Glutamatergic neuron (in vitro differentiated cells): ENCODE results near the gene STAP2. TPM values are rescaled to one million over a fixed set of nuclear protein-coding genes. Genes with fewer than 3 reads are reported as not detected.
"Not testable (repeated sequence)": the region's sequence is repeated elsewhere in the genome, so short reads cannot be mapped to it uniquely, and the experiment has no call there.

Source experiments
- DNase-seq: peaks from one replicate; pipeline ENCODE4 v3.0.0; 2022
- H3K27ac Mint-ChIP-seq: one replicate; pipeline ENCODE4 v1.8.0; 2020; ENCODE audit warnings: mild to moderate bottlenecking, mixed read lengths, inconsistent platforms; ENCODE audit not compliant: unreplicated experiment
- H3K27me3 Mint-ChIP-seq: one replicate; pipeline ENCODE4 v1.8.0; 2020; ENCODE audit warnings: mild to moderate bottlenecking, moderate library complexity, mixed read lengths, inconsistent platforms; ENCODE audit not compliant: unreplicated experiment
- H3K36me3 Mint-ChIP-seq: one replicate; pipeline ENCODE4 v1.8.0; 2020; ENCODE audit warnings: mild to moderate bottlenecking, mixed read lengths, inconsistent platforms; ENCODE audit not compliant: unreplicated experiment
- H3K4me1 Mint-ChIP-seq: one replicate; pipeline ENCODE4 v1.8.0; 2020; ENCODE audit warnings: mild to moderate bottlenecking, low read depth, mixed read lengths, inconsistent platforms; ENCODE audit not compliant: unreplicated experiment
- H3K4me3 Mint-ChIP-seq: one replicate; pipeline ENCODE4 v1.8.0; 2020; ENCODE audit warnings: mild to moderate bottlenecking, mixed read lengths, inconsistent platforms; ENCODE audit not compliant: unreplicated experiment
- H3K9me3 Mint-ChIP-seq: one replicate; pipeline ENCODE4 v1.8.0; 2020; ENCODE audit warnings: mild to moderate bottlenecking, moderate library complexity, mixed read lengths, inconsistent platforms; ENCODE audit not compliant: unreplicated experiment
- total RNA-seq: library from RNA; stranded (reverse); fragmentation: NEBNext Ultra II Directional; extraction: Animal tissue kit (Norgen Biotek cat#: 25700); gene quantifications from one replicate; pipeline ENCODE4 v1.2.1, GENCODE V29; 2021; ENCODE audit not compliant: unreplicated experiment
- TF ChIP-seq, protein P1 (sequence below): fragments of 200-600 bp; sonication (generic); IDR thresholded peaks from one replicate; pipeline ENCODE4 v1.5.0; 2021; ENCODE audit not compliant: partially characterized antibody, unreplicated experiment

STAP2 gene
- total RNA-seq, 1 donor from 2014 or later: 18.1 TPM

- Mint-ChIP-seq H3K9me3 (peaks cover 7% of the 10 kb centered on the region), H3K27me3 (peaks cover 6% of the 10 kb centered on the region), H3K4me1 (peaks cover 6% of the 10 kb centered on the region), H3K4me3 (no peak overlapping the region), H3K36me3 (no peaks in the 10 kb centered on the region), H3K27ac (peak overlapping the region; percentile 29)
- no peak for DNase-seq
- TF ChIP-seq, protein P1, sequence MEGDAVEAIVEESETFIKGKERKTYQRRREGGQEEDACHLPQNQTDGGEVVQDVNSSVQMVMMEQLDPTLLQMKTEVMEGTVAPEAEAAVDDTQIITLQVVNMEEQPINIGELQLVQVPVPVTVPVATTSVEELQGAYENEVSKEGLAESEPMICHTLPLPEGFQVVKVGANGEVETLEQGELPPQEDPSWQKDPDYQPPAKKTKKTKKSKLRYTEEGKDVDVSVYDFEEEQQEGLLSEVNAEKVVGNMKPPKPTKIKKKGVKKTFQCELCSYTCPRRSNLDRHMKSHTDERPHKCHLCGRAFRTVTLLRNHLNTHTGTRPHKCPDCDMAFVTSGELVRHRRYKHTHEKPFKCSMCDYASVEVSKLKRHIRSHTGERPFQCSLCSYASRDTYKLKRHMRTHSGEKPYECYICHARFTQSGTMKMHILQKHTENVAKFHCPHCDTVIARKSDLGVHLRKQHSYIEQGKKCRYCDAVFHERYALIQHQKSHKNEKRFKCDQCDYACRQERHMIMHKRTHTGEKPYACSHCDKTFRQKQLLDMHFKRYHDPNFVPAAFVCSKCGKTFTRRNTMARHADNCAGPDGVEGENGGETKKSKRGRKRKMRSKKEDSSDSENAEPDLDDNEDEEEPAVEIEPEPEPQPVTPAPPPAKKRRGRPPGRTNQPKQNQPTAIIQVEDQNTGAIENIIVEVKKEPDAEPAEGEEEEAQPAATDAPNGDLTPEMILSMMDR: no peak
Observed at GRCh38 chr19:4334929-4335570, 3.6 kb downstream of the STAP2 start.

GRCh38 chr19:4329858-4330257 is 8.8 kb downstream of the STAP2 start:
- no peak overlapping the region for H3K4me3 Mint-ChIP-seq
- peaks cover 9% of the 10 kb centered on the region for H3K9me3 Mint-ChIP-seq
- TF ChIP-seq, protein P1: no peak
- peaks cover 3% of the 10 kb centered on the region for H3K4me1 Mint-ChIP-seq
- no peak for DNase-seq
- no peak overlapping the region for H3K27ac Mint-ChIP-seq
- H3K27me3 Mint-ChIP-seq: peaks cover 22% of the 10 kb centered on the region
- no peaks in the 10 kb centered on the region for H3K36me3 Mint-ChIP-seq

DNA sequence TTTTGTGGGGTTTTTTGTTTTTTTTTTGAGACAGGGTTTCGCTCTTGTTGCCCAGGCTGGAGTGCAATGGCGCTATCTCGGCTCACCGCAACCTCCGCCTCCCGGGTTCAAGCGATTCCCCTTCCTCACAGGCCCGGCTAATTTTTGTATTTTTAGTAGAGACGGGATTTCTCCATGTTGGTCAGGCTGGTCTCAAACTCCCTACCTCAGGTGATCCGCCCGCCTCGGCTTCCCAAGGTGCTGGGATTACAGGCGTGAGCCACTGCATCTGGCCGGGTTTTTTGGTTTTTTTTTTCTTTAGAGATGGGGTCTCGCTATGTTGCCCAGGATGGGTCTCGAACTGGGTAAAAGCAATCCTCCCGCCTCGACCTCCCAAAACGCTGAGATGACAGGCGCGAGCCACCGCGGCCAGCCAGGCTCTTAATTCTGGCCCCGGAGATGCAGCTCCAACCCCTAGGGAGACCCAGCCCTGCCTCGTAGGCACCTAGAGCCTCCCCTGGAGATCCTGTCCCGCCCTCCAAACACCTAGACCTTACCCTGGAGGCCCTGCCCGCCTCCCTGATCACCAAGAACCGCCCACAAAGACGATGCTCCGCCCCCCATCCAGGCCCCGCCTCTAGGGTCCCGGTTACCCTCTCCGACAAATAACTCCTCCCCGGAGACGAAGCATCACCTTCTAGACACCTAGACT is 9.5 kb downstream of the STAP2 start:
- not testable (repeated sequence) for H3K36me3 Mint-ChIP-seq, H3K4me1 Mint-ChIP-seq, DNase-seq, H3K9me3 Mint-ChIP-seq
- H3K4me3 Mint-ChIP-seq: peak overlapping the region; percentile 72
- H3K27me3 Mint-ChIP-seq: peaks cover 22% of the 10 kb centered on the region
- H3K27ac Mint-ChIP-seq: peak overlapping the region; percentile 28

GRCh38 chr19:4328243-4328990 is 10.2 kb downstream of the STAP2 start:
- Mint-ChIP-seq H3K27me3 (peaks cover 22% of the 10 kb centered on the region), H3K4me1 (peaks cover 3% of the 10 kb centered on the region), H3K36me3 (no peaks in the 10 kb centered on the region), H3K27ac (peak overlapping the region; percentile 28), H3K9me3 (peaks cover 8% of the 10 kb centered on the region), H3K4me3 (peak overlapping the region; percentile 81)
- DNase-seq: peak; percentile 99
- TF ChIP-seq, protein P1: no peak

DNA sequence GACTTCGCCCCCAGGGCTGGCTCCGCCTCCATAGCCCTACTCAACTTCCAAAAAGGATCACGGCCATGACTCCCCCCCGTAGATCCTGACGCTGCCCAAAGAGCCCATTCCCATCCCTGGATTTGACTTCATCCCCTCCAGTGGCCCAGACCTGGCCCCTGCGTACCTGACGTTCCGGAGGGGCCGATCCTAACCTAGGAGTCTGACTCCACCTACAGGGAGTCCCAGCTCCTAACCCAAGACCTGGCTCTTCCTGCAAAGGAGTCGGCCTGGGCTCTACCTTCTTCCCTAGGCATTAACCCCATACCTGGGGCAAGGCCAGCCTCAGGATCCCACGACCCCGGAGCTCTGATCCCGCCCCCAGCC is 10.8 kb downstream of the STAP2 start:
- Mint-ChIP-seq H3K9me3 (peaks cover 9% of the 10 kb centered on the region), H3K27me3 (peaks cover 22% of the 10 kb centered on the region), H3K27ac (peak overlapping the region; percentile 62), H3K4me3 (peak overlapping the region; percentile 81), H3K4me1 (peaks cover 3% of the 10 kb centered on the region), H3K36me3 (no peaks in the 10 kb centered on the region)
- TF ChIP-seq, protein P1: no peak
- no peak for DNase-seq
